GM19463 (cell line): Measurements from ENCODE around the gene UNKL.
"Not testable (repeated sequence)": the region's sequence is repeated elsewhere in the genome, so short reads cannot be mapped to it uniquely, and the experiment has no call there.

Source experiments
- ATAC-seq: cut with Tn5 transposase; IDR thresholded peaks from one replicate; pipeline ENCODE4 v1.9.1; 2021; ENCODE audit warnings: mild to moderate bottlenecking, moderate library complexity; ENCODE audit not compliant: unreplicated experiment

The UNKL gene

DNA sequence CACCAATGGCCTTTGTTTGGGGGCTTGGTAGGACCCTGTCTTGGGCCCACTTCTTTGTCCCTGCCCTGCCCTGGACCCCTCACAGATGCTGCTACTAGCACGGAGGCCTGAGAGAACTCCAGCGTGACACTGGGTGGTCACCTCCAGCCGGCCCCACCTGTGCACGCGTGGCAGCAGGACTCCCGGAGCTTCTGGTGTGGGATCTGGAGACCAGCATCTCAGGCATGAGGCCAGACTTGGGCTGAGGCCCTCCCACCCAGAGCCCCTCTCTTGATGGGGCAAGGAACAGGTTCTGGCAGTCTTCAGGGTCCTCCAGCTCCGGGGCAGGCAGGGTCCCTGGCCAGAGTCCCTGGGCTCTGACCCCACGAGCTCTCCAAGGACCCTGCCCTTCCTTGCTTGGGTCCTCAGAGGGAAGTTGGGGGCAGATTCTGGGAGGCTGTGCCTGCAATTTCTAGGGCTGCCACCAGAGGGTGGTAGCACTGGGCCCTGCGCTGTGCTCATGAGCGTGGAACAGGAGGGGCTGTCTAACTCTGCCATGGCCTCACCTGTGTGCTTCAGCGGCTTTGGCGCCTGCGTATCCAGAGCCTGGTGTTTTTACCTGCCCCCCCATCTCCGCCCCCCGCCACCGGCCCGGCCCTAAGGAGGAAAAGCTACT lies 84.1 kb downstream of the UNKL start:
- no peak for ATAC-seq

- not testable (repeated sequence) for ATAC-seq
Measured at GRCh38 chr16:1328961-1329360, 85.5 kb downstream of the UNKL start.

- ATAC-seq = not testable (repeated sequence)
Measured at GRCh38 chr16:1328136-1328535, 86.4 kb downstream of the UNKL start.

- ATAC-seq = no peak
Measured at GRCh38 chr16:1327619-1327947, 86.9 kb downstream of the UNKL start.

GRCh38 chr16:1326946-1327618 lies 87.4 kb downstream of the UNKL start:
- ATAC-seq = no peak

DNA sequence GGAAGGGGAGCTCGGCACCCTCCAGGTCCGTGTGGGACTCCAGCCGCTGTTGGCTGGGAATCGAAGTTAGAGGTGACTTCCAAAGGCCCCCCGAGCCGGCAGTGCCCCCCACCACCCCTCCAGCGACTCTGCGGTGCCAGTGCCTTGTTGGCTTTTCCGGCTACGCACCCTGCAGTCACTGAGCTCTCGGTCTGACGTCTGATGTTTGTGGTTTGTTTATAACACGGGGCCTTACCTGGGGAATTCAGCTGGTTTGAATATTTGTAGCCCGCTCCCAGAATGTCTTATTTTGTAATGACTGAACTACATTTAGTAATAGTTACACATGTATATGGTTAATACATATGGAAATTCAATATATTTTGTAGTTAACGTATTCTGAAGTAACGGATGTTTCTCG lies 88.1 kb downstream of the UNKL start:
- no peak for ATAC-seq

DNA sequence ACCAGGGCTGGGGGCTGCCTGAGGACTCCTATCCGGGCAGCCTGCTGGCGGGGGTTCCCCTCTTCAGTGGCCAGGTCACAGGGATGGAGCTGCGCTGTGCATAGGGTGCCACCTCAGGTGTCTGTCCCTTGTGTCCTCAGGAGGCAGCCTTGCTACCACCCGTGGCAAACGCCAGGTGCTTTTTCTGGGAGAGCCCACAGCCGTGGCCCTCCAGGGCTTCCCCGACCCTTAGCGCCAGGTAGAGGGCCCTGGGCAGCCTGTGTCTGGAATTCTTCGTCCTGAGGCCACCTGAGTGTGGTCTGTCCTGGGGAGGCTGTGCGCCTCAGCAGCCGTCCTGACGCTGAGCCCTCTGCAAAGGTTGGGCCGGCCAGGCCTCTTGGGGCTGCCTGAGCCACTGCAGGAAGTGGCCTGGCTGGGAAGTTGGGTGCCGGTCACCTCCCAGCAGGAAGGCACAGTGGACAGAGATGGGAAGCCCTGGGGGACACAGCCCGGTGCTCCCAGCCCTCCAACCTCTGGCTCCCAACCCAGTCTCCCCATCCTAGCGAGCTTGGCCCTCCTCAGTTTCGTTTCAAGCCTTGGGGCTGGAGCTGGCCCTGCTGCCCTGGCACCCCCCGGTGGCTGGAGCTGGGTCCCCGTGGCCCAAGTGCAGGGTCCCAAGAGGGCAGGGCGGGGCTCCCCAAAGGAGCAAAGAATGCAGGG lies 88.7 kb downstream of the UNKL start:
- ATAC-seq = no peak

- ATAC-seq = no peak
Measured at GRCh38 chr16:1325261-1325660, 89.2 kb downstream of the UNKL start.

DNA sequence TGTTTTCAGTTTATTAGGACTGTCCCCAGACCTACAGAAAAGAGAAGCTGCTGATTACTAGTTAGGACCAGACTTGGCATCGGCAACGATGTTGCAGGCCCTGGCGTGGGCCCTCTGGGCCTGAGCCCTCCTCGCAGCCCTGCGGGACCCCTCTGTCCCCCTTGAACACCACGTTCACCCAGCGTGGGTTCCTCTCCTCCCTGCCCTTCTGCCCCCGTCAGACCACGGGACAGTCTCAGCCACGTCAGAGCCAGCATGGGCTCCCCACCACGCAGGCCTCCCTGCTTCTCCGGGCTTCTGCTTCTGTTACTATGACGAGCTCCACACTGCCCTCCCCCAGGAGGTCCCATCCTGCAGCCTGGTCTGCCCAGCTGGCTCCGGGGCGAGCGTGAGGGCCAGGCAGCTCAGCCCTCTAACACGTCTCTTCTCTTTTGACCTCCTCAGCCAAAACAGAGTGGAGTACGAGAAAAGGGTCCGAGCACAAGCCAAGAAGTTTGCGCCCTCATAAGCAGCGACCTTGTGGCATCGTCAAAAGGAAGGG lies 90.1 kb downstream of the UNKL start:
- ATAC-seq = no peak

- no peak for ATAC-seq
Measured at GRCh38 chr16:1323296-1324239, 90.9 kb downstream of the UNKL start.

DNA sequence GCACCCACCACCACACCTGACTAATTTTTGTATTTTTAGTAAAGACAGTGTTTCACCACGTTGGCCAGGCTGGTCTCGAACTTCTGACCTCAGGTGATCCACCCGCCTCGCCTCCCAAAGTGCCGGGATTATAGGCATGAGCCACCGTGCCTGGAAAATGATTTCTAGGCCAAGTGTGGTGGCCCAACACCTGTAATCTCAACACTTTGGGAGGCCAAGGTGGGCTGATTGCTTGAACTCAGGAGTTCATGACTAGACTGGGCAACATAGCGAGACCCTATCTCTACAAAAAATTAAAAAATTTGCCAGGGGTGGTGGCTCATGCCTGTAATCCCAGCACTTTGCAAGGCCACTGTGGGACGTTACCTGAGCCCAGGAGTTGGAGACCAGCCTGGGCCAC lies 92.1 kb downstream of the UNKL start:
- no peak for ATAC-seq

DNA sequence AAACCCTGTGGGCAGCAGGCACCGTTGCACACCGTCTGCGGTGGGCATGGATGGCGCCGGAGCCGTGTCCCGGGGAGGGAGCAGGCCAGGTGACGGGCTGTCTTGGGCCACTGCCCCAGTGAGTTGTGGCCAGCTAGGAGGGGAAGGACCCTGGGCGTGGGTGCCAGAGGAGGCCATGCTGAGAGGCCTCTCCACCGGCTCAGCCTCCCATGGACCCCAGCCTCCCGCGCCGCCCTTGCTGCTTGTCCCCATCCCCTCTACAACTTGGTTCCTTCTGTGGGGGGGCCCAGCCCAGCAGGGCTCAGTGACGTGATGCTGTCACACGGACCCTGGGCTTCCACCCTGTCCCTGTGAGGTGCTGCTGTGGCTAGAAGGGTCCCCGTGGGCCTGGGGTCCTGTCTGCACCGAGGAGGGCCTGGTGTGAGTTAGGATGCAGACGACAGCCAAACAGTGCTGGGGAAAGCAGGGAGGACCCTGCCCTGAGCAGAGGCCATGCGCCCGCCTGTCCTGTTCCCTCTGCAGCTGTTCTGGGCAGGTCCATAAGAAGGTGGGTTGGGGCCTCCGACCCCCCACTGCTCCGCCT lies 93.8 kb downstream of the UNKL start:
- ATAC-seq = no peak

- ATAC-seq = no peak
Measured at GRCh38 chr16:1320097-1320496, 94.4 kb downstream of the UNKL start.

DNA sequence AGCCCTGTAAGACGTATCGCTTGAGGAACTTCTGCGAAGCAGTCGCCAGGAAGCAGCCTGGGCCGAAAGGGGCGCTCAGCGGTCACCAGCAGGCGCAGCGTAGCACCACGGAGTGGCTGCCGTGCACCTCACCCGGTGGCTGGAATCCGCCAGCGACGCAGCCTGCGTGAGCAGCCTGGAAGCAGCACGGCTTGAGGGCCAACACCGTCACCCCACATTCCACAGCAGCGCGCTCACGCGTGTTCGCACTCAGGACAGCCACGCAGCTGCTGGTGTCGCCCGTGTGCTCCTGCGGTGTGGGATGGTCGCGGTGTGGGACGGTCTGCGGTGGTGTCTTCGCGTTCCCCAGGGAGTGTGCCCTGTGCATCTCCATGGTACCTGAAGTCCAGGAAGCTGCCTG lies 95.5 kb downstream of the UNKL start:
- no peak for ATAC-seq

DNA sequence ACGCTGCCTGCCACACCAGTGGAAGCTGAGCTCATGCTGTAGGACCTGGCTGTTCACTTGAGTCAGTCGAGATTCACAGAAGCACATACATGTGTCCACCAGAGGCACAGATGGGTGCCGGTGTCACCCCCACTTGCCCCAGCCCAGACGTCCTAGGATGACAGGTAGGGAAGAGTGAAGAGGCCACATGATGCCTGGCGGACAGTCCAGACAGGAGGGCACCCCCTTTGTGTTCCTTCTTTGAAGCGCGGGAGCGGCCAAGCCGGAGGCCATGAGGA lies 96.3 kb downstream of the UNKL start:
- ATAC-seq = no peak

- no peak for ATAC-seq
Measured at GRCh38 chr16:1317479-1318267, 96.8 kb downstream of the UNKL start.

- ATAC-seq = no peak
Measured at GRCh38 chr16:1316033-1316405, 98.5 kb downstream of the UNKL start.

GRCh38 chr16:1315081-1316032 lies 99.1 kb downstream of the UNKL start:
- no peak for ATAC-seq
